NCI-H1417 (cell line): ENCODE results near the gene LGALS9C.
"Not testable (repeated sequence)": the region's sequence is repeated elsewhere in the genome, so short reads cannot be mapped to it uniquely, and the experiment has no call there.

ENCODE experiments used
- DNase-seq, 3 experiments: peaks; one replicate each; lab custom pipeline; 2025; lab: John Stamatoyannopoulos, UW

LGALS9C gene

GRCh38 chr17:18478977-18479595 is 2.5 kb downstream of the LGALS9C start:
- DNase-seq: not testable (repeated sequence)

- peak in 1 of 3 experiments; percentile 0 for DNase-seq
These were observed 5.2 kb downstream of the LGALS9C start for GRCh38 chr17:18481775-18482174.

GRCh38 chr17:18485936-18486464 is 9.4 kb downstream of the LGALS9C start:
- not testable (repeated sequence) for DNase-seq

- DNase-seq: not testable (repeated sequence)
These were observed 11.0 kb downstream of the LGALS9C start for GRCh38 chr17:18487633-18488032.

GRCh38 chr17:18488622-18489021 is 12.0 kb downstream of the LGALS9C start:
- DNase-seq: not testable (repeated sequence)

- DNase-seq: not testable (repeated sequence)
These were observed 13.4 kb downstream of the LGALS9C start for GRCh38 chr17:18490016-18490415.

GRCh38 chr17:18492712-18493480 is 16.3 kb downstream of the LGALS9C start:
- DNase-seq: not testable (repeated sequence)

- not testable (repeated sequence) for DNase-seq
These were observed 17.7 kb downstream of the LGALS9C start for GRCh38 chr17:18494250-18494768.

GRCh38 chr17:18497044-18497443 is 20.5 kb downstream of the LGALS9C start:
- not testable (repeated sequence) for DNase-seq

- not testable (repeated sequence) for DNase-seq
These were observed 22.5 kb downstream of the LGALS9C start for GRCh38 chr17:18499100-18499499.

- DNase-seq: not testable (repeated sequence)
These were observed 23.2 kb downstream of the LGALS9C start for GRCh38 chr17:18499756-18500155.

- not testable (repeated sequence) for DNase-seq
These were observed 23.7 kb downstream of the LGALS9C start for GRCh38 chr17:18500281-18500680.

- not testable (repeated sequence) for DNase-seq
These were observed 24.2 kb downstream of the LGALS9C start for GRCh38 chr17:18500816-18501215.

- DNase-seq: not testable (repeated sequence)
These were observed 26.6 kb downstream of the LGALS9C start for GRCh38 chr17:18503221-18503620.

GRCh38 chr17:18507729-18508128 is 31.1 kb downstream of the LGALS9C start:
- DNase-seq: not testable (repeated sequence)

- not testable (repeated sequence) for DNase-seq
These were observed 32.1 kb downstream of the LGALS9C start for GRCh38 chr17:18508667-18509066.

- not testable (repeated sequence) for DNase-seq
These were observed 44.5 kb downstream of the LGALS9C start for GRCh38 chr17:18521100-18521499.

- not testable (repeated sequence) for DNase-seq
These were observed 48.4 kb downstream of the LGALS9C start for GRCh38 chr17:18525015-18525414.

GRCh38 chr17:18526168-18526800 is 49.7 kb downstream of the LGALS9C start:
- DNase-seq: not testable (repeated sequence)

GRCh38 chr17:18527354-18527753 is 50.8 kb downstream of the LGALS9C start:
- not testable (repeated sequence) for DNase-seq

- DNase-seq: not testable (repeated sequence)
These were observed 51.8 kb downstream of the LGALS9C start for GRCh38 chr17:18528435-18528834.

GRCh38 chr17:18528899-18529500 is 52.4 kb downstream of the LGALS9C start:
- DNase-seq: not testable (repeated sequence)
